ENCODE data around the gene YPEL1.

Gene YPEL1

DNA sequence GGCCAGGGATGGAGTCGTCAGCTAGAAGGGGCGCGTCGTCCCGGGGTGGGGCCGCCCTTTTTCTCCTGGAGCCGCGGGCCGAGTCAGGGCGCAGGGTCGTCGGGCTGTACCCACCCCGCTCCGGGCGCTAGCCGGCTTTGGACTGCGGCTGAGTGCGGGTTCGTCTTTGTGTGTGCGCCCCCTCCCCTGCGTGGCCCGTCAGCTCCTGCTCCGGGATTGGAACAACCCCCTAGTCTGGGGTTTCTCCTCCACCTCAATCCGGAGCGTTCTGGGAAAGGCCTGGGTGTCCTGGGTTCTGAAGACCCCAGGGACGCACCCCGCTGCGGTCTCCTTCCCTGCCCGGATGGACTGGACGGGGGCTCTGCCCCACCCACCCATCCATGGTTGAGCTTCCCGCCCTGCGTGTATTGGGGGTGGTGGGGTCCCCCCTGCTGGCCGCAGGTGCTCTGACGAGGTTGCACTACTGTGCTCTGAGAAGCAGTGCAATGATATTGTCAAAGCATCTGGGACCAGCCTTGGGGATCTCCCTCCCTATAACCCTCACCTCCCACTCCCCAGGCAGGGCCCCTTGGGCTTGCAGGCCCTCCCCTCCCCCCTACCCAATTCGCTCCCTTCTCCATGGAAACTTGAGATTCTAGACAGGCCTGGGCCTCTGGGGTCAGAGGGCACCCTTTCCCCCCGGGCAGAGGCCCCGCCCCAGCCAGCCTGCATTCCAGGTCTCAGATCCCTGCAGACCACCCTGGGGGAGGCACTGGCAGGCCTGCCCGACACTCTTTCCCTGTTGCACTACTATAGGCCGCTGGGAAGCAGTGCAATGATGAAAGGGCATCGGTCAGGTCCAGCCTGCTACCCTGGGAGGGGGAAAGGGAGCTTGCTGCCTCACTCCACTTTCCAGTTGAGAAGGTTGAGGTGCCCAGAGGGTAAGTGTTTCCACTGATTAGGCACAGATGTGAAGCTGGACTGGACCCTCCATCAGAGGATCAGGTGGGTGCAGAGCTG lies 82.7 kb downstream of the YPEL1 start:
- no peak for DNase-seq

DNA sequence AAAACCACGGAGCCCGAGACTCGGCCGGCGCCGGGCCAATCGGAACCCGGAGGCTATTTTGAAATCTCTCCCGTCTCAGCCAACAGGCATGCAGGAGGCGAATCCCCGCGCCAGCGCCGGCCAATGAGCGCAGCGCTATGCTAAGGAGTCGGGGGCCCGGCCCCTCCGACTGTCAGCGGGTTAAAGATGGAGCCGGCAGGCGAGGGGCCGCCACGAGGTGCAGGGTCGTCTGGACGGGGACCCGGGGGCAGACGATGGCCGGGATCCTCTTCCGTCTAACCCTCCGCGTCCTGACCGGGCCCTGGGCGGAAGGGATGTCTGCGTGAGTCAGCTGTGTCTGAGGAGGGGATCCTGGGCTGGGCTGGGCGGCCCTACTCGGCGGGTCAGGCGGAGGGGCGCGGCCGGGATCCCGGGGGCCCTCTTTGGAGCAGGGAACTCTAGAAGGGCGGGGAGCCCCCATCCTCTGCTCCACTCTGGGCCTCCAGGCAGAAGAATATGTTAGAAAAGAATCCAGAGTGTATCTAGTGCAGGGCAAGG lies 83.5 kb downstream of the YPEL1 start:
- DNase-seq: peak; percentile 64 to 75

DNA sequence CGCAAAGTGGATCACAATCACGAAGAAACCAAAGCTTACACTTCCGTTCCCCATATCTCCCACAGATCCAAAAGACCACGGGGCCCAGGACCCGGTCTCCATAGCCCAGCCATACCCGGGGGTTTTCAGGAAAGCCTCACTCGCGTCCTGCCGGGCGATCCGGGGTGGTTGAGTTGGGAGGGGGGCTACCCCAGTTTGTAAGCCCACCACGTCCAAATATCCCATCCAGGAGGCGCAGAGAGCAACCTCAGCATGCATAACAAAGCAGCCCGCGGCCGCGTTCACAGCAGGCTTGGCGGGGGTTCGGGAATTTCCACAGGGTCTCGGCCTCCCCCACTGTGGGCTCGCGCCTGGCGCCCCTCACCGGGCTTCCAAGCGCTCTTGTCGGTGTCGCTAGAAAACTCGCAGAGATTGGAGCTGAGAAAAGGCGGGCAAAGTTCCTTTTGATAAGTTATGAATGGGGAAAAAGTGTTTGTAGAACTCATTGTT lies 84.0 kb downstream of the YPEL1 start:
- DNase-seq: no peak

DNA sequence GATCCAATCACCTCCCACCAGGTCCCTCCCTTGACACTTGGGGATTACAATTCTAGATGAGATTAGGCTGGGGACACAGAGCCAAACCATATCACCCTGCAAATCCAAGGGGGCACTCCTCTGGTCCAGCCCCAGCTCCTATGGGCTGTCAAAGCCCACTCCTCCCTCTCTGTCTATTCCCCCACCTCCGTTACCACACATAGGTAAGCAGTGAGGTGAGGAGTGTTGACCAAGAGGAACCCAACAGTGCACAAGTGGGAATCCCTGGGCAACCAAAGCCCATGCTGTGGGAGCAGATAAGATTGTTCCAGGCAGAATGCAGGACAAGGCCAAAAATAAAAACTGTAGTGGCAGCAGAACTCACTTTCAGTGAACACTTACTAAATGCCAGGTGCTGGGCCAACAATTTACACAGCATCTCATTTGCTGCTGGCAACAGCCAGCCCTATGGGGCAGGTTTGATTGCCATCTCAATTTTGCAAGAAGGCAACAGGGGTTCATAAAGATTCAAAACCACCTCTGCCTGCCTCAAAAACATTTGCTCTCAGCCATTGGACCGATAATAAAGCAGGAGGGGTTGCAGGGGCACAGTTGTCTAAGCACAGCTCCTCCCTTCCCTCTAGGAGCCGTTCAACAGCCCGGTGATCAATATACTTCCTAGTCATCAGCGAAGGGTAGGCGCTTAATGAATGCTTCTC lies 84.6 kb downstream of the YPEL1 start:
- DNase-seq: no peak

DNA sequence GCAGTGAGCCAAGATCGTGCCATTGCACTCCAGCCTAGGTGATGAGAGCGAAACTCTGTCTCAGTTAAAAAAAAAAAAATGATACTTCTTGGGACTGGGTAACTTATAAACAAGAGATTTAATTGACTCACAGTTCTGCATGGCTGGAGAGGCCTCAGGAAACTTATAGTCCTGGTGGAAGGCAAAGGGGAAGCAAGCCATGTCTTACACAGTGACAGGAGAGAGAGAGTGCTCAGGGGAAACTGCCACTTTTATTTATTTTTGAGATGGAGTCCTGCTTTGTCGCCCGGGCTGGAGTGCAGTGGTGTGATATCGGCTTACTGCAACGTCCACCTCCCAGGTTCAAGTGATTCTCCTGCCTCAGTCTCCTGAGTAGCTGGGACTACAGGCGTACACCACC lies 85.3 kb downstream of the YPEL1 start:
- no peak for DNase-seq

Data from bone marrow (tissue), 2 donors.